ENCODE measurements around the gene PPIL1. TPM values are rescaled to one million over a fixed set of nuclear protein-coding genes. Genes with fewer than 3 reads are reported as not detected.

The PPIL1 gene
- total and polyA plus RNA-seq, 2 of the 4 experiments (the other 2 are of a cell fraction) = 28.4 to 58.4 TPM

- no peak overlapping the region for H3K23ac ChIP-seq (ENCODE audit: low read depth, low read length)
- no peak overlapping the region for H2BK20ac ChIP-seq (ENCODE audit: low read depth, low read length)
- POLR2A ChIA-PET (ENCODE audit: unreplicated experiment) = no interaction called here
- no peaks in the 10 kb centered on the region for H3K79me1 ChIP-seq (ENCODE audit: low read depth in 1 of 2, low read length in 2 of 2)
- no peak overlapping the region for H3K4me3 ChIP-seq (ENCODE audit: insufficient read depth, low read depth, low read length)
- in situ Hi-C loops (cut with MboI; ENCODE audit: low sequenced_read_pairs) (no loop called here), dilution Hi-C loops (cut with HindIII; ENCODE audit: low sequenced_read_pairs, unreplicated experiment) (no loop called here), intact Hi-C loops (cut with micrococcal nuclease) (no loop called here)
- ATAC-seq (ENCODE audit: low read depth) (no peak), DNase-seq (no peak)
- no peaks in the 10 kb centered on the region; the same call in 1 of the 2 replicates for H3K9me1 ChIP-seq (ENCODE audit: insufficient read depth, low read length)
- no peak overlapping the region for H4K5ac ChIP-seq (ENCODE audit: low read depth, low read length)
- H3K9ac ChIP-seq (ENCODE audit: low read depth, low read length) = no peak overlapping the region
- no peak overlapping the region for H3K56ac ChIP-seq (ENCODE audit: extremely low read depth, insufficient read depth, low read length)
- H3K27ac ChIP-seq (ENCODE audit: insufficient read depth, low read length) = no peak overlapping the region
- no peak overlapping the region for H3K4me2 ChIP-seq (ENCODE audit: low read depth, low read length)
- H4K20me1 ChIP-seq (ENCODE audit: insufficient read depth, low read length) = no peaks in the 10 kb centered on the region
- H2AK5ac ChIP-seq (ENCODE audit: low read depth, low read length) = no peak overlapping the region
- no peak overlapping the region for H2AFZ ChIP-seq (replicated peaks; ENCODE audit: low read length, poor library complexity)
- H3K4me1 ChIP-seq (ENCODE audit: control insufficient read depth, insufficient read depth, low read length) = peaks cover 7% of the 10 kb centered on the region
- no peak overlapping the region for H2BK5ac ChIP-seq (ENCODE audit: low read depth, low read length, poor library complexity, severe bottlenecking)
- CTCF ChIA-PET = no interaction called here
- 60% methylated on average over 2 of the region's 2 CpGs; no CpG with 5 or more reads in 1 of the 2 experiments for WGBS, 2 experiments (ENCODE audit: extremely low coverage in 2 of 2, insufficient read length in 1 of 2)
- no peak overlapping the region for H4K8ac ChIP-seq (ENCODE audit: low read depth in 2 of 2, low read length in 2 of 2)
- no peaks in the 10 kb centered on the region for H3K36me3 ChIP-seq (ENCODE audit: control insufficient read depth, insufficient read depth, low read length)
- H3K4ac ChIP-seq (ENCODE audit: low read depth, low read length) = no peak overlapping the region
- TF ChIP-seq ELK1 (IDR thresholded peaks at IDR 0.05; ENCODE audit: borderline replicate concordance, low read depth, low read length) (no peak), FOS (IDR thresholded peaks at IDR 0.05; ENCODE audit: low read depth, low read length) (no peak), USF2 (IDR thresholded peaks at IDR 0.05; ENCODE audit: low read depth, low read length) (no peak), BHLHE40 (IDR thresholded peaks at IDR 0.05; ENCODE audit: low read depth, low read length) (no peak), RCOR1 (IDR thresholded peaks at IDR 0.05; ENCODE audit: insufficient replicate concordance, low read length) (no peak), RAD21 (IDR thresholded peaks at IDR 0.05; ENCODE audit: low read length) (no peak), CEBPB (IDR thresholded peaks at IDR 0.05; ENCODE audit: low read depth, low read length) (no peak), MAFK (IDR thresholded peaks at IDR 0.05; ENCODE audit: low read depth, low read length) (no peak), SMC3 (IDR thresholded peaks at IDR 0.05; ENCODE audit: low read depth, low read length) (no peak), CHD1 (IDR thresholded peaks at IDR 0.05; ENCODE audit: low read depth, low read length) (no peak), RFX5 (IDR thresholded peaks at IDR 0.05; ENCODE audit: low read depth, low read length) (no peak), MAZ (IDR thresholded peaks at IDR 0.05; ENCODE audit: borderline replicate concordance, low read depth, low read length) (no peak), POLR2A (IDR thresholded peaks at IDR 0.05; ENCODE audit: low read depth, low read length) (no peak), NFE2L2 (IDR thresholded peaks at IDR 0.05; ENCODE audit: low read depth, low read length) (no peak)
- TF ChIP-seq, protein P1, sequence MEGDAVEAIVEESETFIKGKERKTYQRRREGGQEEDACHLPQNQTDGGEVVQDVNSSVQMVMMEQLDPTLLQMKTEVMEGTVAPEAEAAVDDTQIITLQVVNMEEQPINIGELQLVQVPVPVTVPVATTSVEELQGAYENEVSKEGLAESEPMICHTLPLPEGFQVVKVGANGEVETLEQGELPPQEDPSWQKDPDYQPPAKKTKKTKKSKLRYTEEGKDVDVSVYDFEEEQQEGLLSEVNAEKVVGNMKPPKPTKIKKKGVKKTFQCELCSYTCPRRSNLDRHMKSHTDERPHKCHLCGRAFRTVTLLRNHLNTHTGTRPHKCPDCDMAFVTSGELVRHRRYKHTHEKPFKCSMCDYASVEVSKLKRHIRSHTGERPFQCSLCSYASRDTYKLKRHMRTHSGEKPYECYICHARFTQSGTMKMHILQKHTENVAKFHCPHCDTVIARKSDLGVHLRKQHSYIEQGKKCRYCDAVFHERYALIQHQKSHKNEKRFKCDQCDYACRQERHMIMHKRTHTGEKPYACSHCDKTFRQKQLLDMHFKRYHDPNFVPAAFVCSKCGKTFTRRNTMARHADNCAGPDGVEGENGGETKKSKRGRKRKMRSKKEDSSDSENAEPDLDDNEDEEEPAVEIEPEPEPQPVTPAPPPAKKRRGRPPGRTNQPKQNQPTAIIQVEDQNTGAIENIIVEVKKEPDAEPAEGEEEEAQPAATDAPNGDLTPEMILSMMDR (conservative IDR thresholded peaks at IDR 0.05; ENCODE audit: low read depth, low read length) = no peak
- no TSS peak for BruUV-seq (replicated peaks)
- H3K27me3 ChIP-seq (ENCODE audit: control insufficient read depth, insufficient read depth, low read length) = peaks cover 14% of the 10 kb centered on the region
- H4K91ac ChIP-seq (ENCODE audit: insufficient read depth, low read depth, low read length) = no peak overlapping the region
- H2AK9ac ChIP-seq (replicated peaks; ENCODE audit: low read depth, low read length, poor library complexity) = no peak overlapping the region
- H3K9me3 ChIP-seq (ENCODE audit: control insufficient read depth, insufficient read depth, low read length) = no peaks in the 10 kb centered on the region
- H3K14ac ChIP-seq (replicated peaks; ENCODE audit: low read depth, low read length) = no peak overlapping the region
- no peak overlapping the region for H3K18ac ChIP-seq (ENCODE audit: low read depth, low read length)
- H2BK15ac ChIP-seq (ENCODE audit: low read depth, low read length) = no peak overlapping the region
- H2BK120ac ChIP-seq (ENCODE audit: low read depth, low read length) = no peak overlapping the region
Observed at GRCh38 chr6:36830577-36830976, 44.0 kb downstream of the PPIL1 start.

Data from IMR-90 (cell line).